Measurements from ENCODE around the gene CCDC83.
"Not testable (repeated sequence)": the region's sequence is repeated elsewhere in the genome, so short reads cannot be mapped to it uniquely, and the experiment has no call there.

Gene CCDC83

GRCh38 chr11:85945788-85946187, 90.6 kb downstream of the CCDC83 start:
- no peak for DNase-seq

- DNase-seq: no peak
Observed at GRCh38 chr11:85946221-85946620, 91.0 kb downstream of the CCDC83 start.

DNA sequence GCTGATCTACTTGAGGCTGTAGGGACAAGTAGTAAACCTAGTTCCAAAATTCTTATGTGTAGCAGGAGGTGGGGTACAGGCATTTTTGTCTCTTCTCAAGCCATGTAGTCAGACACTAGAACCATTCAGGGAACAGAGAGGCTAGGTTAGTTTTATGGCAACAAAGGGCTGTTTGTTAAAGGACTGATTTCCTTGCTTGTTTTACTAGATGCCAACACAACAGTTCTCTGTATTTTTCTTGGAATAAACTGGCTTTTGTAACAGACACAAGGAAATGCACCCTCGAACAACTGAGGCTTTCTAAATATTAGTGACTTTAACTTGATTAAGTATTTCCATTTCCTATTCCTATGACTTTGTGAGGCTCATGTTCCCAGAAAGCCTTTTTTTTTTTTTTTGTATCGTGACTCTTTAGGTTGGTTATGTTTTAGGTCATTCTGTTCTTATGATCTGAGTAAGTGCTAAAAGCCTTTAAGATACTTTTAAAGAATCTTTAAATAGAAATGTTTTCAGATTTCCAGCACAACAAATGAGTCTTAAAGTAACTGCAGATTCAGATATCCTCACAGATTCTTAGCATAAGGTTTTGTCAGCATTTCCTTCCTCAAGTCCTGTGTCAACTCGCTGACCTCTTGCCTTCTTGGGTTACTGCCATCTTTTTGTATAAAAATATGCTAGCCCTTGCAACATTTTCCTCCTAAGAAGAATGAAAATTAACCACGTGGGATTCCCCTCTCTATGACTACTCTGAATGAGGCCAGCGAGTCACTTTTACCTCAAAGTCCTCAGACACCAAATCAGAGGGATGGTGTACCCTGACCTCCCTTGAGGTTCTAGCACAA, 92.5 kb downstream of the CCDC83 start:
- DNase-seq: no peak

DNA sequence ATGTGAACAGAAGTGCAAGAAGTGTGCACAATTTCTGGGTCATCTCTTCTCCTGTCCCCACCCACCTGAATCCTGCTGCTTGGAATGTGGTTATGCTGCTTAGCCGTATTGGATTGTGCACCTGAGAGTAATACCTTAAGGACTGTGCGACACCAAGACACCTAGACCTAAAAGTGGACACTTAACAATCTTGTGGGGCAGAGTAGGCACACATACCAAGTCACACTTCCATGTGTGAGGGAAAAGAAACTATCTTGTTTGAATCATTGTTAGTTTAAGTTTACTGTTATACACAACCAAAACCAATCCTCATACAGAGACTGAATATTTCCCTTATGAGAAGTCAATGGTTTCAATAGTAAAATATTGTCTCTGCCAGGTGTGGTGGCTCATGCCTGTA, 93.7 kb downstream of the CCDC83 start:
- DNase-seq: no peak

GRCh38 chr11:85949798-85950197, 94.6 kb downstream of the CCDC83 start:
- no peak for DNase-seq

DNA sequence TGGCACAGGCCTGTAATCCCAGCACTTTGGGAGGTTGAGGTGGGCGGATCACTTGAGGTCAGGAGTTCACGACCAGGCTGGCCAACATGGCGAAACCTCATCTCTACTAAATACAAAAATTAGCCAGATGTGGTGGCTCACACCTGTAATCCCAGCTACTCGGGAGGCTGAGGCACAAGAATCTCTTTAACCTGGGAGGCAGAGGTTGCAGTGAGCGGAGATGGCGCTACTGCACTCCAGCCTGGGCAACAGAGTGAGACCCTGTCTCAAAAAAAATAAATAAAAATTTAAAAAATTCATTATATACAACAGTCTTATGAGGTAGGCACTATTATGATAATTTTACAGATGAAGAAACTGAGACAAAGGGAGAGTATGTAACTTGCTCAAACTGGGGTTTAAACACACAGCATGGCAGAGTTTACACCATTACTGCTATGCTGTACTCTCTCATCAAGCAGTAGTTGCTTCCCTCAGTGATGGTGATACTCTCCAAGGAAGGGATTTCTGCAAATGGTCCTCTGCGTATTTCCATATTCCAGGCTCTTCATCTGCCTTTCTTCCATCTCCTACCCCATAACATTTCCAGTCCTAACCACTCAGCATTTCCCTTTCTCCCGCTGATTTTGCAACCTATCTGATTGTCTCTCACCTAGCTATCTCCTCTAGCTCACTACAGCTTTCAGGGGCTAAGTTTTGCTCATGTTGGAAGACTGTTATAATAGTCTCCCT, 95.3 kb downstream of the CCDC83 start:
- DNase-seq: no peak

GRCh38 chr11:85951049-85951405, 95.8 kb downstream of the CCDC83 start:
- no peak for DNase-seq

DNA sequence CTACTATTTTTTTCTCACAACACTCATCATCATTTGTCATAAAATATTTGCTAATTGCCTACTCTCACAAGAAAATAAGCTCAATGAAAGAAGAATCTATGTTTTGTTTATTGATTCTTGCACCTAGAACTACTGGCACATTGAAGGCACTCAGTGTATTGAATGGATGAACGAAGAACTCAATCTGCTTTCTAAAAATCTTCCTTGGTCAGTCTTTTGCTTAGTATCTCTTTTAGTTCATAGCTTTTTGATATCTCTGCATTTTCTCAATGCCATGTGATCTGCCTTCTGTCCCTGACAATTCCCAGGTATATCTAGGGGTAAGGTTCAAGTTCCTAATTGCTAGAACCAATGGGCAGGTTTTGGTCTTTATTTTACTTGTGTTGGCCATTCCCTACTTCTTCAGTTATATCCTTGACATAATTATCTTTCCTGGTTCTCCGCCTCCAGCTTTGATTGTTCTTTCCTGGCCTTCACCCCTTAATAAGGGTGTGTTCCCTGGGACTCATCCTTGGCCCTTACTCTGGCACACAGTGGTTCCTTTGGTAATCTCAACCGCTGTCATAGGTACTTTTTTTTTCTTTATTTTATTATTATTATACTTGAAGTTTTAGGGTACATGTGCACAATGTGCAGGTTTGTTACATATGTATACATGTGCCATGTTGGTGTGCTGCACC, 96.4 kb downstream of the CCDC83 start:
- DNase-seq: no peak

DNA sequence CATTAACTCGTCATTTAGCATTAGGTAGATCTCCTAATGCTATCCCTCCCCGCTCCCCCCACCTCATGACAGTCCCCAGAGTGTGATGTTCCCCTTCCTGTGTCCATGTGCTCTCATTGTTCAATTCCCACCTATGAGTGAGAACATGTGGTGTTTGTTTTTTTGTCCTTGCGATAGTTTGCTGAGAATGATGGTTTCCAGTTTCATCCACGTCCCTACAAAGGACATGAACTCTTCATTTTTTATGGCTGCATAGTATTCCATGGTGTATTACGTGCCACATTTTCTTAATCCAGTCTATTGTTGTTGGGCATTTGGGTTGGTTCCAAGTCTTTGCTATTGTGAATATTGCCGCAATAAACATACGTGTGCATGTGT, 96.9 kb downstream of the CCDC83 start:
- not testable (repeated sequence) for DNase-seq

- no peak for DNase-seq
Observed at GRCh38 chr11:85953491-85954143, 98.4 kb downstream of the CCDC83 start.

DNA sequence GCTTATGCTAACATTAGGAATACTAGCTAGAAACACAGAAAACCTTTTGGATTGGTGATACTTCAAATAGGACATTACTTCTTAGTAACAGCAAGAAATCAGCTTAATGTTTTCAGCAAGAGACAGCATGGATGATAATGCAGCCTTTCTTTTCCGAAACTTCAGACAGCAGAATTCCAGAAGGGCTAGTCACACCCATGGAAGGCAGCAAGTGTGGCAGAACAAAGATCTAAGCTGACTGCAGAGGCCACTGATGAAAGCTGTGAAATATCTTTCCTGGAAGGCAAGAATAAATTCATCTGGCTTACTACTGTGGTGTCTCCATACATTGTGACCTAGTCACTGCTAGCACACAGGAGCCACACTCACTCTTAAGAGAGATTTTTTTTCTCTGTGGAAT, 100.3 kb downstream of the CCDC83 start:
- DNase-seq: no peak

- no peak for DNase-seq
Observed at GRCh38 chr11:85960678-85961077, 105.5 kb downstream of the CCDC83 start.

DNA sequence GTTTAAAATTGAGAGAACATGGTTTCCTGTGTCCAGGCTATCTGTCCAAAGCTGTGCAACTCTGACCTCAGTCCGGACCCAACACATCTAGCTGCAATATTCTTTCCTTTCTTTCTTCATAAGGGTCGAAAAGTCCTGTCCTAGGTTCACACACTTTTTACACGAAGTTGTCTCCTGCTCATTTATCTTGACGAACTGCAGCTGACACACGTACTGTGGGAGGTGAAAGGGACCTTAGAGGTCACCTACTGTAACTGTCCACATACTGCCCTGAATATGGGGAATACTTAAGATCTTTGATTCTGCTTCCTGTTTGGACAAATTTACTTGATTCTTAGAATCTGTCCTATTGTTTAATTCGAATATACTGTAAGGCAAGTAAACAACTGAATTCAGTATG, 105.9 kb downstream of the CCDC83 start:
- DNase-seq: no peak

GRCh38 chr11:85961930-85962363, 106.8 kb downstream of the CCDC83 start:
- DNase-seq: no peak

- no peak for DNase-seq
Observed at GRCh38 chr11:85965202-85965601, 110.0 kb downstream of the CCDC83 start.

- no peak for DNase-seq
Observed at GRCh38 chr11:85967457-85967856, 112.3 kb downstream of the CCDC83 start.

Measured in stimulated activated naive CD4-positive, alpha-beta T cell treated with Interleukin-2 at 50 U/mL for 16 hours (primary cell).